ENCODE data around the gene ECD.

ECD gene

DNA sequence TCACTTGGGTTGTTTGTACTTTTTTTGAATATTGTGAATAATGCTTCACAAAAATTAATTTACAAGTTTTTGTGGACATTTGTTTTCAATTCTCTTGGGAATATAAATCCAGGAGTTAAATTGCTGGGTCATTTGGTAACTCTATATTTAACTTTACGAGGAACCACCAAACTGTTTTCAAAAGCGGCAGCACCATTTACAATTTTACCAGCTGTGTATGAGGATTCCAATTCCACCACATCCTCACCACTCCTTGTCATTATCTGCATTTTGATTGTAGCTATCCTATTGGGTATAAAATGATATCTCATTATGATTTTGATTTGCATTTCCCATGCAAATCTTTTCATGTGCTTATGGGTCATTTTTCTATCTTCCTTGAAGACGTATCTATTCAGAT, 61.5 kb downstream of the ECD start:
- H3K27ac Mint-ChIP-seq: no peak overlapping the region
- peaks cover 4 to 12% of the 10 kb centered on the region in 2 donors for H3K4me1 Mint-ChIP-seq
- H3K9me3 Mint-ChIP-seq: peaks cover 0 to 4% of the 10 kb centered on the region in 2 donors
- no peak overlapping the region for H3K4me3 Mint-ChIP-seq
- DNase-seq: no peak
- peaks cover 37 to 43% of the 10 kb centered on the region in 2 donors for H3K36me3 Mint-ChIP-seq
- no peaks in the 10 kb centered on the region for H3K27me3 Mint-ChIP-seq
- ATAC-seq (replicated peaks): no peak

- Mint-ChIP-seq H3K36me3 (peaks cover 4 to 8% of the 10 kb centered on the region in 2 donors), H3K27me3 (no peaks in the 10 kb centered on the region), H3K4me3 (no peak overlapping the region), H3K27ac (no peak overlapping the region), H3K4me1 (peaks cover 2 to 19% of the 10 kb centered on the region in 2 donors), H3K9me3 (no peaks in the 10 kb centered on the region)
- DNase-seq: no peak
- no peak for ATAC-seq (replicated peaks)
Measured at GRCh38 chr10:73099141-73099540, 68.7 kb downstream of the ECD start.

GRCh38 chr10:73097305-73097670, 70.5 kb downstream of the ECD start:
- peak overlapping the region; percentile 96 to 98 for H3K4me3 Mint-ChIP-seq
- no peaks in the 10 kb centered on the region for H3K27me3 Mint-ChIP-seq
- H3K36me3 Mint-ChIP-seq: peaks cover 4 to 10% of the 10 kb centered on the region in 2 donors
- DNase-seq (no peak), ATAC-seq (replicated peaks) (no peak)
- peak overlapping the region; percentile 99 for H3K27ac Mint-ChIP-seq
- no peaks in the 10 kb centered on the region for H3K9me3 Mint-ChIP-seq
- peaks cover 2 to 27% of the 10 kb centered on the region in 2 donors for H3K4me1 Mint-ChIP-seq

GRCh38 chr10:73096449-73097304, 71.1 kb downstream of the ECD start, which contains the start of gene P4HA1:
TSS of gene P4HA1 (minus strand) at chr10:73096866. CDS start at chr10:73074883, 21,983 bp downstream.
- Mint-ChIP-seq H3K4me3 (peak within 1 kb of the TSS; percentile 96 to 98), H3K36me3 (peaks cover 0 to 6% of the 10 kb centered on the region in 2 donors), H3K27me3 (no peaks in the 10 kb centered on the region), H3K9me3 (no peaks in the 10 kb centered on the region), H3K4me1 (peaks cover 3 to 27% of the 10 kb centered on the region in 2 donors), H3K27ac (peak within 1 kb of the TSS; percentile 99)
- ATAC-seq (replicated peaks) (peak; percentile 90 to 93), DNase-seq (peak; percentile 96)

GRCh38 chr10:73096041-73096448, 71.8 kb downstream of the ECD start:
- H3K4me3 Mint-ChIP-seq: peak overlapping the region; percentile 96 to 98
- peak; percentile 64 to 70 for ATAC-seq (replicated peaks)
- peak; percentile 74 for DNase-seq
- H3K36me3 Mint-ChIP-seq: peaks cover 0 to 6% of the 10 kb centered on the region in 2 donors
- H3K27ac Mint-ChIP-seq: peak overlapping the region; percentile 99
- no peaks in the 10 kb centered on the region for H3K27me3 Mint-ChIP-seq
- H3K9me3 Mint-ChIP-seq: no peaks in the 10 kb centered on the region
- H3K4me1 Mint-ChIP-seq: peaks cover 3 to 27% of the 10 kb centered on the region in 2 donors

GRCh38 chr10:73095481-73096021, 72.3 kb downstream of the ECD start:
- peaks cover 3 to 27% of the 10 kb centered on the region in 2 donors for H3K4me1 Mint-ChIP-seq
- peak overlapping the region; percentile 96 to 98 for H3K4me3 Mint-ChIP-seq
- H3K27ac Mint-ChIP-seq: peak overlapping the region; percentile 99
- peak; percentile 22 for DNase-seq
- ATAC-seq (replicated peaks): no peak
- H3K9me3 Mint-ChIP-seq: no peaks in the 10 kb centered on the region
- H3K27me3 Mint-ChIP-seq: no peaks in the 10 kb centered on the region
- peaks cover 0 to 3% of the 10 kb centered on the region in 2 donors for H3K36me3 Mint-ChIP-seq

DNA sequence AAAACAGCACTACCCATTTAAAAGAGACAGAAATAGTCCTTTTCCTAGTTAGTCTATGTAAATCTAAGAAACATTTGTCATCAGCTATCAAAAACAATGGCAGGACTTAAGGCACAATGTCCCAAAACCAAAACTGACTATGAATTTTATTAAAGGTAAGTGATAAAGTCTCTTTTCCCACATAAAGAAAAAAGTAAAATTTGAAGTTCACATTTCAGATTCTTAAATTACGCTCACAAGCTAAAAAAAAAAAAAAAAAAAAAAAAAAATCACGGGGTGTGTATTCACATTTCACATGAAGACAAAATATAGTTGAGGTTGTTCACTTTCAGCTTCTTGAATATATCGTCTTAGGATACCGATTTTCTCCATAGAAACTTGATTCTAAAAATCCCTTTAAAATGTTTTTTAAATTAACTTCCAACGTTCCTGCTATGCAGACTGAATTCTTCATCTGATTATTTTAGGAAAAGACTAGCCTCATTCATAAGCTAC, 72.8 kb downstream of the ECD start:
- ATAC-seq (replicated peaks) (no peak), DNase-seq (no peak)
- Mint-ChIP-seq H3K4me3 (peak overlapping the region; percentile 96 to 98), H3K27ac (peak overlapping the region; percentile 99), H3K9me3 (no peaks in the 10 kb centered on the region), H3K4me1 (peaks cover 3 to 27% of the 10 kb centered on the region in 2 donors), H3K27me3 (no peaks in the 10 kb centered on the region), H3K36me3 (peaks cover 0 to 2% of the 10 kb centered on the region in 2 donors)

DNA sequence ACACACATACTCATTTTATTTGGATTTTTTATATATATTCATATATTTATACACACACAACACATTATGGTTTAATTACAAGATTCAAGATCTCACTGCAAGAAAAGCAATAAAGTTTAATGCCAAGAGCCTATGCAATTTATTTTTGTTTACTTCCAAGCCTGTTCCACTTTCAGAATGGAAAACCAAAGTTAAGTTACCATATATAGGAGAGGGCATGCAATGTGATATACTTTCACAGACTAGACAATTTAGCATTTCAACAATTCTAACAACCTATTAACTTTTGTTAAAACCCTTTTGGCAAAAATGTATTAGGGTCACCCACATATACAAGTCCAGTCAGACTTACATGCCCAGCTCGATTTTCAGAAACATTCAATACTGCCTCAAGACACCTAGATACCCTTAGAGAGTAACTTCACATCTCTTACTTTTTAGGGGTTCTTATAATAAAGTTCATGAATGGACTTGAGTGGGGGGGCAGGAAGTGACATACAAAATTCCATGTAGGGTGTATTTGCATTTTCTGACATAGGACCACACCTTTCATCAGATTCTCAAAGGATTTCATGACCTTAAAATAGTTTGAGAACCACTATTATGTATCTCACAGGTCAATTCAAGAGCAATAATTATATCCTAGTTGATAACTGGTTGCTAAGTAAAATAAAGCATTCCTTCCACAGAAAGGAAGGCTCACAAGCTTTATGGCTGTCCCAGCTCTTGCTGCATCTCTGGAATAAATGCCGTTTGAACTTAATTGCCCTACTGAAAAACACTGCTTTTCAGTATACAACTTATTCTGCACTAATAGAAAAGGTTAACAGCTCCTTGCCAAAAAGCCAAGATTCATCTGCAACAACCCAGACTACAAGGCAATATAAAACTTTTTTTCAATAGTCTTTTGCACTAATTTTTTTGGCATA, 73.6 kb downstream of the ECD start:
- no peak for ATAC-seq (replicated peaks)
- no peak for DNase-seq
- H3K9me3 Mint-ChIP-seq: no peaks in the 10 kb centered on the region
- H3K4me1 Mint-ChIP-seq: peaks cover 4 to 27% of the 10 kb centered on the region in 2 donors
- no peak overlapping the region for H3K27ac Mint-ChIP-seq
- no peaks in the 10 kb centered on the region for H3K27me3 Mint-ChIP-seq
- H3K4me3 Mint-ChIP-seq: peak overlapping the region; percentile 64 to 96
- peaks cover 0 to 2% of the 10 kb centered on the region in 2 donors for H3K36me3 Mint-ChIP-seq

GRCh38 chr10:73092830-73093229, 75.0 kb downstream of the ECD start:
- H3K9me3 Mint-ChIP-seq: no peaks in the 10 kb centered on the region
- no peaks in the 10 kb centered on the region for H3K27me3 Mint-ChIP-seq
- no peak for ATAC-seq (replicated peaks)
- H3K4me1 Mint-ChIP-seq: peaks cover 8 to 35% of the 10 kb centered on the region in 2 donors
- no peak overlapping the region for H3K4me3 Mint-ChIP-seq
- no peak overlapping the region for H3K27ac Mint-ChIP-seq
- peaks cover 6 to 7% of the 10 kb centered on the region in 2 donors for H3K36me3 Mint-ChIP-seq
- no peak for DNase-seq

DNA sequence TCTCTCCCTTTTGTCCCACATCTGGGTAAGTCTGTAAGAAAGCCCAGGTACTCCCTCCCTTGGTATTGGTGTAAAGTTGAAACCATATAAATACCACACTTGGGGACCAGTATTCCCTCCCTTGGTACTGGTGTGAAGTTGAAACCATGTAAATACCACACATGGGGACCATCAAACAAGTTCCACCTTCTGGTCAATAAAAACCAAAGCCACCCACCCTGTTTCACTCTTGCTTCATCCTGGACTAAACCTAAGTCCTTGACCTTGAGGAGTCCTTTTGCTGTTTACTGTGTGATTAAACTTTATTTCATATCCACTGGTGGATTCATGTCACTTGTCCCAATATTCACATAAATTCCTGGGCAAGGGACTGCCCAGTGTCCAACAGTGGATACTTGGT, 79.5 kb downstream of the ECD start:
- Mint-ChIP-seq H3K4me1 (peaks cover 9 to 19% of the 10 kb centered on the region in 2 donors), H3K9me3 (no peaks in the 10 kb centered on the region), H3K27me3 (no peaks in the 10 kb centered on the region), H3K4me3 (no peak overlapping the region), H3K27ac (no peak overlapping the region), H3K36me3 (peaks cover 6 to 10% of the 10 kb centered on the region in 2 donors)
- ATAC-seq (replicated peaks) (no peak), DNase-seq (no peak)

- H3K4me3 Mint-ChIP-seq: no peak overlapping the region
- DNase-seq: no peak
- no peak for ATAC-seq (replicated peaks)
- no peaks in the 10 kb centered on the region for H3K9me3 Mint-ChIP-seq
- no peak overlapping the region for H3K27ac Mint-ChIP-seq
- H3K4me1 Mint-ChIP-seq: peaks cover 11 to 30% of the 10 kb centered on the region in 2 donors
- no peaks in the 10 kb centered on the region for H3K27me3 Mint-ChIP-seq
- peaks cover 8 to 14% of the 10 kb centered on the region in 2 donors for H3K36me3 Mint-ChIP-seq
Measured at GRCh38 chr10:73086816-73087215, 81.0 kb downstream of the ECD start.

- Mint-ChIP-seq H3K27me3 (no peaks in the 10 kb centered on the region), H3K4me3 (no peak overlapping the region), H3K4me1 (peaks cover 10 to 35% of the 10 kb centered on the region in 2 donors), H3K27ac (no peak overlapping the region), H3K9me3 (no peaks in the 10 kb centered on the region), H3K36me3 (peaks cover 11 to 14% of the 10 kb centered on the region in 2 donors)
- ATAC-seq (replicated peaks) (no peak), DNase-seq (no peak)
Measured at GRCh38 chr10:73084209-73084608, 83.6 kb downstream of the ECD start.
